NCI-H2029 (cell line): ENCODE results near the gene MBD5.

Experiments used
- DNase-seq: peaks from one replicate; lab custom pipeline; 2025; lab: John Stamatoyannopoulos, UW

The MBD5 gene

GRCh38 chr2:148122788-148123187 lies 101.9 kb downstream of the MBD5 start:
- no peak for DNase-seq

GRCh38 chr2:148124271-148124670 lies 103.4 kb downstream of the MBD5 start:
- no peak for DNase-seq

GRCh38 chr2:148130581-148130980 lies 109.7 kb downstream of the MBD5 start:
- no peak for DNase-seq

GRCh38 chr2:148132412-148132811 lies 111.5 kb downstream of the MBD5 start:
- no peak for DNase-seq

GRCh38 chr2:148135705-148136104 lies 114.8 kb downstream of the MBD5 start:
- no peak for DNase-seq

- no peak for DNase-seq
Measured at GRCh38 chr2:148136441-148136840, 115.5 kb downstream of the MBD5 start.

GRCh38 chr2:148161909-148162435 lies 141.1 kb downstream of the MBD5 start:
- no peak for DNase-seq

- no peak for DNase-seq
Measured at GRCh38 chr2:148162871-148163270, 142.0 kb downstream of the MBD5 start.

- DNase-seq, result no peak
Measured at GRCh38 chr2:148165975-148166374, 145.1 kb downstream of the MBD5 start.

GRCh38 chr2:148167241-148167766 lies 146.4 kb downstream of the MBD5 start:
- no peak for DNase-seq

- DNase-seq, result no peak
Measured at GRCh38 chr2:148167855-148168254, 147.0 kb downstream of the MBD5 start.

- DNase-seq, result no peak
Measured at GRCh38 chr2:148172131-148172753, 151.4 kb downstream of the MBD5 start.

- no peak for DNase-seq
Measured at GRCh38 chr2:148173168-148173567, 152.3 kb downstream of the MBD5 start.

GRCh38 chr2:148177559-148177958 lies 156.7 kb downstream of the MBD5 start:
- no peak for DNase-seq

- DNase-seq, result no peak
Measured at GRCh38 chr2:148179724-148180123, 158.8 kb downstream of the MBD5 start.

- no peak for DNase-seq
Measured at GRCh38 chr2:148184976-148185375, 164.1 kb downstream of the MBD5 start.

- DNase-seq, result no peak
Measured at GRCh38 chr2:148194882-148195281, 174.0 kb downstream of the MBD5 start.

- no peak for DNase-seq
Measured at GRCh38 chr2:148201075-148202004, 180.4 kb downstream of the MBD5 start.

- no peak for DNase-seq
Measured at GRCh38 chr2:148202237-148202636, 181.3 kb downstream of the MBD5 start.

- DNase-seq, result no peak
Measured at GRCh38 chr2:148207111-148207510, 186.2 kb downstream of the MBD5 start.

- no peak for DNase-seq
Measured at GRCh38 chr2:148209603-148210002, 188.7 kb downstream of the MBD5 start.

GRCh38 chr2:148218326-148219075 lies 197.6 kb downstream of the MBD5 start:
- no peak for DNase-seq
